Peyer's patch (tissue), 4 donors: Measurements from ENCODE around the gene OGT. TPM values are rescaled to one million over a fixed set of nuclear protein-coding genes. Genes with fewer than 3 reads are reported as not detected.
A peak's percentile ranks its signal among the peaks of the same experiment; 100 is the strongest.

Source experiments
- DNase-seq, 3 donors: peaks; one replicate each; pipeline ENCODE4 v3.0.0-alpha.2; 2017 to 2019
- H3K27ac ChIP-seq, 4 donors: fragments of 200-600 bp; sonication (generic); one replicate each; pipeline ENCODE4 v1.5.1; 2016 to 2019
- H3K27me3 ChIP-seq, 2 donors: fragments of 200-600 bp; sonication (generic); one replicate each; pipeline ENCODE4 v1.5.1; 2019
- H3K36me3 ChIP-seq, 3 donors: fragments of 200-600 bp; sonication (generic); one replicate each; pipeline ENCODE4 v1.5.1; 2016 to 2019
- H3K4me1 ChIP-seq, 4 donors: fragments of 200-600 bp; sonication (generic); one replicate each; pipeline ENCODE4 v1.5.1; 2016 to 2019
- H3K4me3 ChIP-seq, 4 donors: fragments of 200-600 bp; sonication (generic); 1 replicate in 3 of 4; 2 replicates in 1 of 4; pipeline ENCODE4 v1.5.1; 2016 to 2019; ENCODE audit warnings: mild to moderate bottlenecking in 1 of 4
- H3K9me3 ChIP-seq, 4 donors: fragments of 200-600 bp; sonication (generic); one replicate each; pipeline ENCODE4 v1.5.1; 2016 to 2019; ENCODE audit warnings: mild to moderate bottlenecking in 1 of 4
- POLR2A ChIP-seq, 2 donors: fragments of 450-650 bp; IDR thresholded peaks; one replicate each; pipeline ENCODE4 v1.5.1; 2017; ENCODE audit warnings: antibody characterized with exemption in 2 of 2, mild to moderate bottlenecking in 2 of 2, moderate library complexity in 2 of 2
- total RNA-seq, 4 donors: library from RNA; depleted of rRNA; stranded (reverse); fragments of >200 nt; gene quantifications; one replicate each; pipeline ENCODE4 v1.1.0, GENCODE V29; 2016
- TF ChIP-seq, protein P1 (sequence below), 6 experiments: fragments of 450-650 bp in 4 of 6; fragments of 200-600 bp in 2 of 6; sonication (generic) in 1 of 6; IDR thresholded peaks; one replicate each; pipeline ENCODE4 v1.5.1; 2017 to 2019; ENCODE audit warnings: antibody characterized with exemption in 6 of 6, mild to moderate bottlenecking in 3 of 6, moderate library complexity in 1 of 6

The OGT gene
- total RNA-seq, 4 donors from 2014 or later: 118 to 297 (median 183) TPM

- Histone ChIP-seq H3K9me3 (no peaks in the 10 kb centered on the region), H3K36me3 (no peaks in the 10 kb centered on the region), H3K4me3 (no peak overlapping the region), H3K27ac (no peak overlapping the region), H3K27me3 (no peaks in the 10 kb centered on the region), H3K4me1 (no peaks in the 10 kb centered on the region)
- no peak for TF ChIP-seq POLR2A (IDR thresholded peaks at IDR 0.05)
- TF ChIP-seq, protein P1, sequence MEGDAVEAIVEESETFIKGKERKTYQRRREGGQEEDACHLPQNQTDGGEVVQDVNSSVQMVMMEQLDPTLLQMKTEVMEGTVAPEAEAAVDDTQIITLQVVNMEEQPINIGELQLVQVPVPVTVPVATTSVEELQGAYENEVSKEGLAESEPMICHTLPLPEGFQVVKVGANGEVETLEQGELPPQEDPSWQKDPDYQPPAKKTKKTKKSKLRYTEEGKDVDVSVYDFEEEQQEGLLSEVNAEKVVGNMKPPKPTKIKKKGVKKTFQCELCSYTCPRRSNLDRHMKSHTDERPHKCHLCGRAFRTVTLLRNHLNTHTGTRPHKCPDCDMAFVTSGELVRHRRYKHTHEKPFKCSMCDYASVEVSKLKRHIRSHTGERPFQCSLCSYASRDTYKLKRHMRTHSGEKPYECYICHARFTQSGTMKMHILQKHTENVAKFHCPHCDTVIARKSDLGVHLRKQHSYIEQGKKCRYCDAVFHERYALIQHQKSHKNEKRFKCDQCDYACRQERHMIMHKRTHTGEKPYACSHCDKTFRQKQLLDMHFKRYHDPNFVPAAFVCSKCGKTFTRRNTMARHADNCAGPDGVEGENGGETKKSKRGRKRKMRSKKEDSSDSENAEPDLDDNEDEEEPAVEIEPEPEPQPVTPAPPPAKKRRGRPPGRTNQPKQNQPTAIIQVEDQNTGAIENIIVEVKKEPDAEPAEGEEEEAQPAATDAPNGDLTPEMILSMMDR (IDR thresholded peaks at IDR 0.05): no peak
- DNase-seq: no peak
These were observed 17.9 kb upstream of the OGT start for GRCh38 chrX:71515038-71515396.

DNA sequence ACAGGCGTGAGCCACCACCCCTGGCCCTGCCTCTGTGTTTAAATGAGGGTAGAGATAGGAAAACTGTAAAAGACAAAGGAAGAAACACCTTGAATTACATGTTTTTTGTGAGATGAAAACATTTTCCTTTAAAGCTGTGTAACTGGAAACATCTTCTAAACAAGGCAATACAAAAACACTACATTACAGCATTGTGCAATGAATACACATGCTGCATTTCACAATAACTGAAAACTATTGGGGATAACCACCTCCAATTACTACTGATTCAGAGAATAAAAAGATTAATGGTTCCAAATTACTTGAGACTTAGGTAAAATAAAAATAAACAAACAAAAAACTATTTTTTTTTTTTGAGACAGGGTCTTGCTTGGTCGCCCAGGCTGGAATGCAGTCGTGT lies 7.6 kb upstream of the OGT start:
- no peak for TF ChIP-seq POLR2A (IDR thresholded peaks at IDR 0.05)
- TF ChIP-seq, protein P1 (IDR thresholded peaks at IDR 0.05): no peak
- Histone ChIP-seq H3K27me3 (no peaks in the 10 kb centered on the region), H3K4me3 (no peak overlapping the region), H3K27ac (no peak overlapping the region), H3K36me3 (no peaks in the 10 kb centered on the region), H3K4me1 (no peaks in the 10 kb centered on the region), H3K9me3 (no peaks in the 10 kb centered on the region)
- DNase-seq: no peak

DNA sequence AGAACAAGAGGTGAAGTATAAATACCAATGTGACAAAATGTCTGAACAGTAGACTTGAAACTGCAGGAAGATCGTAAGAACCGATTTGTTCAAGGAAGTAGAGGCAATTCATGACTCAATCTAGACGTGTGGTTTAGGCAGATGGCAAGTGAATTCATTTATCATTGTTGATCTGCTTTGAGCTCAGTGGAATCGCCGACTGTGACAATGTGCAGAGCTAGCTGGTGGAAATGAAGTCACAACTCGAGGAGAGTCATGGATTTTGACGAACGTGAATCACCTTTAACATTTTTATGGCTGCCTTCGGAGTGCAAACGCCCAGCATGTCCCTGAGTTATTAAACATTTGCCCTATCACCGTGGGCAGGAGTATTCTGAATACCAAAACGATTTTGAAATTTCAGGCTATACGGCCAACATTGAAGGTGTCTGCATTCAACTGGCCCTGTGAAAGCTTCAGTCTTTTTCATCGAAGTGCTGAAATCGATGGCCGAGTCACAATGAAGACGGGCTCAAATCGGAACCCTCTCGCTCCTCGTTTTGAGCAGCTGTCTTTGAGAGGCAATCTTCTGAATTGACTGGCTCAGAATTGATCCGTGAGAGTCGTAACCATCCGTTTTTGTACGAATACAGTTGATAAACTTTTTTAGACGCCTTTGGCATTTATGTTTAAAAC lies 689 bp upstream of the OGT start:
- H3K4me1 ChIP-seq: peaks cover 0 to 5% (median 0%) of the 10 kb centered on the region in 4 donors
- TF ChIP-seq, protein P1 (IDR thresholded peaks at IDR 0.05): no peak
- peak; percentile 25 to 61 for TF ChIP-seq POLR2A (IDR thresholded peaks at IDR 0.05)
- no peaks in the 10 kb centered on the region for H3K27me3 ChIP-seq
- DNase-seq: peak; percentile 43 to 76 (median 43)
- H3K36me3 ChIP-seq: no peaks in the 10 kb centered on the region
- H3K27ac ChIP-seq: peak overlapping the region; percentile 85 to 91 (median 90)
- H3K4me3 ChIP-seq: peak overlapping the region; percentile 62 to 77 (median 68)
- H3K9me3 ChIP-seq: no peaks in the 10 kb centered on the region

GRCh38 chrX:71533516-71533850 lies 579 bp downstream of the OGT start:
- Histone ChIP-seq H3K36me3 (no peaks in the 10 kb centered on the region), H3K4me1 (peaks cover 0 to 5% (median 0%) of the 10 kb centered on the region in 4 donors), H3K9me3 (no peaks in the 10 kb centered on the region), H3K27me3 (no peaks in the 10 kb centered on the region), H3K4me3 (peak overlapping the region; percentile 62 to 77 (median 68)), H3K27ac (peak overlapping the region; percentile 85 to 91 (median 90))
- no peak for DNase-seq
- TF ChIP-seq POLR2A (IDR thresholded peaks at IDR 0.05): no peak
- TF ChIP-seq, protein P1 (IDR thresholded peaks at IDR 0.05): no peak

GRCh38 chrX:71533851-71534561 lies 1.1 kb downstream of the OGT start:
- H3K4me3 ChIP-seq: peak overlapping the region; percentile 62 to 77 (median 68)
- no peaks in the 10 kb centered on the region for H3K27me3 ChIP-seq
- H3K36me3 ChIP-seq: no peaks in the 10 kb centered on the region
- TF ChIP-seq, protein P1 (IDR thresholded peaks at IDR 0.05): no peak
- peak in 1 of 2 donors; percentile 17 for TF ChIP-seq POLR2A (IDR thresholded peaks at IDR 0.05)
- H3K27ac ChIP-seq: peak overlapping the region; percentile 85 to 91 (median 90)
- H3K9me3 ChIP-seq: no peaks in the 10 kb centered on the region
- peaks cover 0 to 5% (median 0%) of the 10 kb centered on the region in 4 donors for H3K4me1 ChIP-seq
- DNase-seq: peak; percentile 35 to 67 (median 55)
